ENCODE results near the gene POC1A.

DNA sequence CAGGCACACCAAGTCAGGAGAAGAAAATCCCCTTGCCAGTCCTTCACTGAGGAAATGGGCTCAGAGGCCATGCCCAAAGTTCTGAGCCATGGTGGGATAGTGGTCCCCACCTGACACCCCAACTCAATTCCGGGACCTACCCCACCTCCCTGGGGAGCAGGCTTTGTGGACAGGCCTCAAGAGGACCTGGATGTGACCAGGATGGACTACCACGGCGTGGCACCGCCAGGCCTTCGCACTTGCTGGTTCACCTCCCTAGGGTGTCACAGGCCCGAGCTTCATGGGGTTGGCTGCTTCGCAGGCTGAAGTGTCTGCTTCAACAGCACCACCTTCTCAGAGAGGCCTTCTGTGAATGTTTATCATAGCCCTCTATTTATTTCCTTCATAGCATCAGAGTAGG is 31.7 kb downstream of the POC1A start:
- TF ChIP-seq GLI4 (tag by site-specific recombination; IDR thresholded peaks at IDR 0.05) (no peak), GLIS1 (tag by site-specific recombination; IDR thresholded peaks at IDR 0.05) (no peak), ZBTB20 (tag by site-specific recombination; IDR thresholded peaks at IDR 0.05) (no peak), REPIN1 (tag by site-specific recombination; IDR thresholded peaks at IDR 0.05; ENCODE audit: low read depth) (no peak), ZNF501 (tag by site-specific recombination; IDR thresholded peaks at IDR 0.05) (no peak)
- TF ChIP-seq, protein P1, sequence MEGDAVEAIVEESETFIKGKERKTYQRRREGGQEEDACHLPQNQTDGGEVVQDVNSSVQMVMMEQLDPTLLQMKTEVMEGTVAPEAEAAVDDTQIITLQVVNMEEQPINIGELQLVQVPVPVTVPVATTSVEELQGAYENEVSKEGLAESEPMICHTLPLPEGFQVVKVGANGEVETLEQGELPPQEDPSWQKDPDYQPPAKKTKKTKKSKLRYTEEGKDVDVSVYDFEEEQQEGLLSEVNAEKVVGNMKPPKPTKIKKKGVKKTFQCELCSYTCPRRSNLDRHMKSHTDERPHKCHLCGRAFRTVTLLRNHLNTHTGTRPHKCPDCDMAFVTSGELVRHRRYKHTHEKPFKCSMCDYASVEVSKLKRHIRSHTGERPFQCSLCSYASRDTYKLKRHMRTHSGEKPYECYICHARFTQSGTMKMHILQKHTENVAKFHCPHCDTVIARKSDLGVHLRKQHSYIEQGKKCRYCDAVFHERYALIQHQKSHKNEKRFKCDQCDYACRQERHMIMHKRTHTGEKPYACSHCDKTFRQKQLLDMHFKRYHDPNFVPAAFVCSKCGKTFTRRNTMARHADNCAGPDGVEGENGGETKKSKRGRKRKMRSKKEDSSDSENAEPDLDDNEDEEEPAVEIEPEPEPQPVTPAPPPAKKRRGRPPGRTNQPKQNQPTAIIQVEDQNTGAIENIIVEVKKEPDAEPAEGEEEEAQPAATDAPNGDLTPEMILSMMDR (tag by site-specific recombination; IDR thresholded peaks at IDR 0.05) = no peak
- TF ChIP-seq, protein P2, sequence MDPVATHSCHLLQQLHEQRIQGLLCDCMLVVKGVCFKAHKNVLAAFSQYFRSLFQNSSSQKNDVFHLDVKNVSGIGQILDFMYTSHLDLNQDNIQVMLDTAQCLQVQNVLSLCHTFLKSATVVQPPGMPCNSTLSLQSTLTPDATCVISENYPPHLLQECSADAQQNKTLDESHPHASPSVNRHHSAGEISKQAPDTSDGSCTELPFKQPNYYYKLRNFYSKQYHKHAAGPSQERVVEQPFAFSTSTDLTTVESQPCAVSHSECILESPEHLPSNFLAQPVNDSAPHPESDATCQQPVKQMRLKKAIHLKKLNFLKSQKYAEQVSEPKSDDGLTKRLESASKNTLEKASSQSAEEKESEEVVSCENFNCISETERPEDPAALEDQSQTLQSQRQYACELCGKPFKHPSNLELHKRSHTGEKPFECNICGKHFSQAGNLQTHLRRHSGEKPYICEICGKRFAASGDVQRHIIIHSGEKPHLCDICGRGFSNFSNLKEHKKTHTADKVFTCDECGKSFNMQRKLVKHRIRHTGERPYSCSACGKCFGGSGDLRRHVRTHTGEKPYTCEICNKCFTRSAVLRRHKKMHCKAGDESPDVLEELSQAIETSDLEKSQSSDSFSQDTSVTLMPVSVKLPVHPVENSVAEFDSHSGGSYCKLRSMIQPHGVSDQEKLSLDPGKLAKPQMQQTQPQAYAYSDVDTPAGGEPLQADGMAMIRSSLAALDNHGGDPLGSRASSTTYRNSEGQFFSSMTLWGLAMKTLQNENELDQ (tag by site-specific recombination; IDR thresholded peaks at IDR 0.05; ENCODE audit: low read depth) = no peak
- TF ChIP-seq, protein P3, sequence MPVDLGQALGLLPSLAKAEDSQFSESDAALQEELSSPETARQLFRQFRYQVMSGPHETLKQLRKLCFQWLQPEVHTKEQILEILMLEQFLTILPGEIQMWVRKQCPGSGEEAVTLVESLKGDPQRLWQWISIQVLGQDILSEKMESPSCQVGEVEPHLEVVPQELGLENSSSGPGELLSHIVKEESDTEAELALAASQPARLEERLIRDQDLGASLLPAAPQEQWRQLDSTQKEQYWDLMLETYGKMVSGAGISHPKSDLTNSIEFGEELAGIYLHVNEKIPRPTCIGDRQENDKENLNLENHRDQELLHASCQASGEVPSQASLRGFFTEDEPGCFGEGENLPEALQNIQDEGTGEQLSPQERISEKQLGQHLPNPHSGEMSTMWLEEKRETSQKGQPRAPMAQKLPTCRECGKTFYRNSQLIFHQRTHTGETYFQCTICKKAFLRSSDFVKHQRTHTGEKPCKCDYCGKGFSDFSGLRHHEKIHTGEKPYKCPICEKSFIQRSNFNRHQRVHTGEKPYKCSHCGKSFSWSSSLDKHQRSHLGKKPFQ (tag by site-specific recombination; IDR thresholded peaks at IDR 0.05) = no peak

Measured in HEK293 (cell line).